Erythroblast (primary cell): ENCODE measurements around the gene LY6G6C.
"Not testable (repeated sequence)": the region's sequence is repeated elsewhere in the genome, so short reads cannot be mapped to it uniquely, and the experiment has no call there.

Experiments
- DNase-seq, 2 experiments: peaks; one replicate each; lab custom pipeline; 2025; lab: John Stamatoyannopoulos, UW
- GATA1 ChIP-seq: IDR thresholded peaks from 2 replicates; pipeline ENCODE4 v1.6.1; 2011; ENCODE audit warnings: low read depth, mild to moderate bottlenecking, control low read depth, low read length, moderate library complexity
- POLR2A ChIP-seq: IDR thresholded peaks from 2 replicates; pipeline ENCODE4 v1.6.1; 2011; ENCODE audit warnings: mild to moderate bottlenecking, low read length

The LY6G6C gene

DNA sequence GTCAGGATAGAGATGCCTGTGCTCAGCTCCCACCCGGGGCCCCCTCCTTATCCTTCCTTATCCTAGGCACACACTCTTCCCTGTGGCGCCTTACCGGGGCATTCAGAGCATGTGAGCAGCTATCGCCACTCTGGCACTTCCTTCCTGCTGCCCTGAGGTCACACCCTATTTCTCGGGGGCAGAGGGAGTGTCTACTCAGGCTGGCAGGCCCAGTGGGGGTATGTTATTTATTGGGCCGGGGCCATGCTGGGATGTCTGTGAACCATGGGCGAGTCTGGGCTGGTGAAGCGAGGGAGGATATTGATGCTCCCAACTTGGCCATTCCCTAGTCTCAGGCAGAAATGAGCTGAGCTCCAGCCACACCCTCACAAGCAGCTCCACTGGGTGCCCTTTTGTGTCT is 10.3 kb downstream of the LY6G6C start:
- peak; percentile 45 to 57 for DNase-seq
- TF ChIP-seq GATA1: no peak
- peak; percentile 50 for TF ChIP-seq POLR2A

DNA sequence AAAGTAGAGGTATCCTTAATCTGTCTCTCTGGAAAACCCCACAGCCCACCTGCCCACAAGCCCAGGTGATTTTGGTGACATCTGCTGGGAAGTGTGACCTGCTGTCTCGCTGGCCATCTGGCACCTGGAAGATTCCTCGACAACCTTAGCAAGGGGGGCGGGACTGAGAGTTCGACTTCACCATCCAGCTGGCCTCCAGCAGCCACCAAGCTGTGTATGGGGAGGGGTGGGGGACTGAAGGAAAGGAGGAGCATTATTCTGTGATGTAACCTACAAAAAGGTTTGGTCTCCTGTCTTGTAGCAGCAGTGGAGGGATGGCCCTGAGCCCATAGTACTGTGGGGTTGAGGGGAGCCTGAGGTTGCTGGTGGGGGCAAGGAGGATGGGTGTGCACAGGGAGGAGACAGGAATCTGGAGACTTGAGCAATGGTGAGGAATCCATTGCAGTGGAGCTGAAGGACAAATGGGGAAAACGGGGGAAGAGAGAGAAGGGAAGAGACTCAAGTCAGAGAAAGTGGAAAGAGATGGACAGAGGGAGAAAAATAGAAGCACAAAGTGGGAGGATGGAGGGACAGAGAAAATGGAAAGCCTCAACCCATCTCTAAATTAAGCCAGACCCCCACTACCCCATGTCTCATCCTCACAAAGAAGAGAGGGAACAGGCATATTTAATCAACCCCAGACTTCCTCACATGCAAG is 10.9 kb downstream of the LY6G6C start:
- DNase-seq: no peak
- no peak for TF ChIP-seq GATA1

GRCh38 chr6:31709157-31709556 is 12.4 kb downstream of the LY6G6C start:
- DNase-seq: not testable (repeated sequence)

GRCh38 chr6:31708224-31708623 is 13.3 kb downstream of the LY6G6C start:
- DNase-seq: no peak
- TF ChIP-seq POLR2A (no peak), GATA1 (no peak)

- TF ChIP-seq POLR2A (no peak), GATA1 (no peak)
- no peak for DNase-seq
Observed at GRCh38 chr6:31707701-31708100, 13.8 kb downstream of the LY6G6C start.

- no peak for DNase-seq
- TF ChIP-seq GATA1 (no peak), POLR2A (no peak)
Observed at GRCh38 chr6:31706599-31706998, 14.9 kb downstream of the LY6G6C start, which contains the start of gene LY6G6F. TSS of gene LY6G6F (plus strand) at chr6:31706866. CDS start at chr6:31706907, 41 bp downstream.

DNA sequence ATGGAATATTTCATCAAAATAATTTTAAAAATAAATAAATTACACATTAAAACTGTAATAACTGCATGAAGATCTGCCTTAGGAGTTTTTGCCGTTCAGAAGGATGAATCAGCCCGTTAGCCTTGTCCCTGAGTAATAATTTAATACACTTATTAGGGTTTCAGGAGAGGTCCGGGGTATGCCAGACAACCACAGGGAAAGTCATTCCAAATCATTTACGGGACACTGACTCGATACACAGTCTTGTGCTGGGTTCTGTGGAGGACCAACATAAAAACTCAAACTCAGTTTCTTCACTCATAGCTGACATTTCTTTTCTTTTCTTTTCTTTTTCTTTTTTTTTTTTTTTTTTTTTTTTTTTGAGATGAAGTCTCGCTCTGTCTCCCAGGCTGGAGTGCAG is 15.6 kb downstream of the LY6G6C start:
- DNase-seq: no peak
- TF ChIP-seq POLR2A: no peak
- no peak for TF ChIP-seq GATA1

GRCh38 chr6:31702819-31703716 is 18.5 kb downstream of the LY6G6C start, which contains the start of gene ABHD16A:
TSS of gene ABHD16A (minus strand) at chr6:31703324. CDS start at chr6:31703281, 43 bp downstream.
- TF ChIP-seq POLR2A (peak; percentile 96), GATA1 (no peak)
- peak; percentile 99 for DNase-seq

DNA sequence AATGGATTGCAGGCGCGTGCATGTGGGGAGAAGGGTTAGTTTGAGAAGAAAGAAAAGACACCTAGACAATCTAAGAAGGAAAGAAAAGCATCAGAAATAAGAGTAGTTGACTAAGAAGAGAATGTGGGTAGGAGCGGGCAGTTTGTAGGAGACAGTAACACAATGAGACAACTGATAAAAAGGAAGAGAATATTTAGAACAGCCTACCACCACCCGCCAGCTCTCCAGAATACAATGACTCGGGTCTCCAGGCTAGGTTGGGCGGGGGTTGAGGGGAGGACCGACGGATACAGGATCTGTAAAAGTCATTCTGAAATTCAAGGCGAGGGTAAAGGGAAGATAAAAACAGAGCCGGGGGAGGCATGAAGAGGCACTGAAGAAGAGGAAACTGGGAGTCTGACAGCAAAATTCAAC is 19.1 kb downstream of the LY6G6C start:
- TF ChIP-seq POLR2A: no peak
- peak; percentile 74 to 83 for DNase-seq

- DNase-seq: peak; percentile 76 to 84
- TF ChIP-seq POLR2A (no peak), GATA1 (no peak)
Observed at GRCh38 chr6:31701666-31702404, 19.7 kb downstream of the LY6G6C start.

GRCh38 chr6:31700740-31701401 is 20.7 kb downstream of the LY6G6C start:
- TF ChIP-seq POLR2A (no peak), GATA1 (no peak)
- no peak for DNase-seq

DNA sequence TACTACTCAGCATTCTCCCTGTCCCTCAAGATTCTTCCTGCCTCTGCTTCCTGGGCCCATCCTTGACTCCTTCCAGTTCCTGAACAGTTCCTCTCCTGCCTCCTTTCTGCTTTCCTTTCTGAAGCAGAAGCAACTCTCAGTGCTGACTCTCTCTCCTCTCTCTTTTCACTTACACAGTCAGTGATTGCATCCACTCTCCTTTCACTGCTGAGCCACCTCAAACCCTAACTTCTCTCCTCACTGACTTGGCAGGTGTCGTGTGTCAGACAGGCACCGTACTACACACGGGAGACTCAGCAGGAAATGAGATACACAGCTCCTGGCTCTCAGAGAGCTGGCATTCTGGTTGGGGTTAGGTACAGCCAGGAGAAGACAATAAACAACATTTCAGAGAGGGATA is 24.0 kb downstream of the LY6G6C start:
- TF ChIP-seq GATA1 (no peak), POLR2A (no peak)

DNA sequence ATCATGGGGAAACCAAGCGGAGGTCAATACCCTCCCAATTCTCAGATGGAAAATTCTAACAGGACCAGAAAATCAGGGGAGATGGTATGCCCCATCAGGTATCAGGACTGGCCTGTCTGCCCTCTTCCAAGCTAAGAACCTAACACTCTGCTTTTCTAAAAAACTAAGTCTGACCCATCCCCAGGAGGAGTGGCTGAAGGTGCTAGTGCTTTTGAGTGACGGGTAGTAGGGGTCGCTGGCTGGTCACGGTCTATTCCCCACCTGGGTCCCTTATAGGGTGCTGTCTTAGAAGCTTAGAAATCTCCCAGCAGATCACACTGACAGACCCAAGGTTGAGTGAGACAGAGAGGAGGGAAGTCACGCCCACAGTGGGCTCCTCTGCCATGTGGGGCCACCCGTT is 28.0 kb downstream of the LY6G6C start:
- DNase-seq: no peak
- no peak for TF ChIP-seq GATA1

More for the DNA sequence above, 24.0 kb downstream of the LY6G6C start:
- DNase-seq: no peak
